NK-92 treated with Interleukin-12 subunit alpha and Interleukin-12 subunit beta, amount 100 ng/mL, for 24 hours (cell line): ENCODE measurements around the gene NTPCR.

Source experiments
- DNase-seq: peaks from one replicate; lab custom pipeline; 2025; lab: John Stamatoyannopoulos, UW

NTPCR gene

GRCh38 chr1:233010146-233010545 lies 59.7 kb downstream of the NTPCR start:
- DNase-seq: no peak

DNA sequence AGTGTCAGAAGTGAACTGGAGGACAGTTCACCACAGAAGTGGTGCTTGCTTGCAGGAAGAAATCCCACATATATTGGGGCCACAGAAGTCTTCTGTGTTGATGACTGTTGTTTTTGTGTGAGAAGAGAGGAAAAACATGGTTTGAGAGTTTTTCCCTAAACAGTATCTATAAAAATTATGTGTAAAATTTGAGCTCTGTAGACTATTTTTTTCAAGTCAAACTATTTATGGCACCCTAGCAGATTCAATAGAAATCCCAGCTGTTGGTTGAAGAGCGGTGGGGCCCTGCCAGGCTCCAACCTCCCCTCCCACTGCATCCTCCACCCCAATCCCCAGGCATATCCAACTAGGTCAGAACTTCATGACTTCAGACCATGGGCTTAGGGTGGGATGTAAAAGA lies 61.6 kb downstream of the NTPCR start:
- no peak for DNase-seq

DNA sequence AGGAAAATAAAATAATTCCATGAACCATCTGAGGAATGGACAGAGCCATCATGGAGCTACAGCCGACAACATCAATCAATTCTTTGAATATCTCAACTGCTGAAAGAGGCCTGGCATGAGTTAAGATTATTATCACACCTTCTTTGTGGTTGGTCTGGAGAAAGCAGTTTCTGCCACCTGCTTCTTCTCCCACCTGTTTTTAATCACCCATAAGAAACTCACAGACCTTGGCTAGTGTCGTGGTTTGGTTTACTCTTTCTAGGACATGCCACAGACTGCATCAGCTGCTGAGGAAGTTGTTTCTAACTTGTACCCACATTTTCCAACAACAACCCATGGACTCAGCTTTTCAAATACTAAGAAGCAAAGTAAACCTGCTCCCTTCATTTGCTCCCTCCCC lies 65.6 kb downstream of the NTPCR start:
- no peak for DNase-seq

DNA sequence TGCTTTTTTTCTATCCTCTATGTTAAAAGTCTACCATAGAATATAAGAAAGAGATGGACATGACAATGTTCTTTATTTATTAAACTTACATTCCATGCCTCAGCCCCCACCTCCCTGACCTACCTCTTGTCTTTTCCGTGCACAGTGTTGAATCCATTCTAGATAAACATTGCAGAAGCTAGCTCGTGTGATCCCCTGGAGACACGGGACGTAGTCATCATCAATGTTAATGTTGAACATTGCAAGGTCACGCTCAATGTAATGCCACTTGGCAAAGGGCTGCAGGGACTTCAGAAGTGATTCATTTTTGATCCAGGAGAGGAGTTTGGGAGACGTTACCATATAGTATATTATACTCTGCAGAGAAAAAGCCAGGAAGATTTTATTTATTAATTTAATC lies 66.4 kb downstream of the NTPCR start:
- no peak for DNase-seq

DNA sequence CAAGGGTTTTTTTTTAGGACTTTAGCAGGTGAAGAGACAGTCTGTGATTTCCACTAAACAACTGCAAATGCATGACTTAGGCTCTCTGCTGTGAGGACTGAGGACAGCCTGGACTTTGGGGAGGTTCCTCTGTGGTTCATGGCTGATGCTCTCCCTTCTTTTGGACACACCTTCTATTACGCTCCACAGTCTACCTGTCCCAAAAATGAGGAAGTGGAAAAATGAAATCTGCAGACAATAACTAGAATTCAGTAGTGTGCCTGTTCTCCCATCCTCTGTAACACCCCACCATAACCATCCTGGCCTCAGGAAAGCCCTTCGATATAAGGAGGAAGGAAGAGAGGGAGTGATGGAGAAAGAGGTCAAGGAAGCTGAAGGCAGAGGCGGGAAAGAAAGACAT lies 68.7 kb downstream of the NTPCR start:
- no peak for DNase-seq

DNA sequence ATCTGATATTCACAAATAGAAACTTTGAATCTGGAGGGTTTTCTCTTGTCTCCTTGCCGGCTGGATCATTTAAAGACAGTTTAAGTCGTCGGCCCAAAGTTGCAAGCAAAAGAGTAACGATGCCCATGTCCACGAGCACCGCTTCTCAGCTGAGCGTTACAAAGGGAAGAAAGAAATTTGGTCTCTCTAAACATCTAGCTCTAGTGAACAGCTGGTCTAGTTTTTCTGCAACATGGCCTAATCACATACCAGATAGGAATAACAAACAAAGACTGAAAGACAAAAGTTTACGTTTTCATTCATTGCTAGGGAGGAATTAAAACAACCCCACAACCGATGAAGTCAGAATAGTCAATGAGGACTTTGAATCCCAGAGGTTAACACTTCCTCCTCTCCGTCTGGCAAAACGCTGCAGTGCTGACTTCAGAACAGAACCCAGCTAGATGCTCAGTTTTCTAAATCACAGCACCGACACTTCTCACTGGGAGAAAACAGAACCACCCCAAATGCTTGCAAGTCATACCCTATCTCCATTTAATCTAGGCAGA lies 69.4 kb downstream of the NTPCR start:
- DNase-seq: no peak

DNA sequence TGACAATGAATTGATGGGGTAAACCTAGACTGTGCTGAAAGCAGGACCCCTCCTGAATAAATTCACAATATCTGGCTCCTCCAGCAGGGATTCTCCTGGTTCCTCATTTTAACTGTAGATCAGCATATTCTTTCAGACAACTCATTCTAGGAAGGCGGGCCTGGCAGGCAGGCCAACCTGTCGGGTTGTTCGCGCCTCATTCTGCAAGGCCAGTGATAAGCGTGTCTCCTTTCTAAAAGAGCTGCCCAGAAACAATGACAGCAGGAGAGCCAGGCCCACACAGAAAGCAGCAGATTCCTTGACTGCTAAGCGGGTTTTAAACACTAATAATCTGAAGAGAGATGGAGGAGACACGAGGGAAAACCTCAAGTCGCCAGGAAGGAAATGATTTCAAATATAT lies 70.0 kb downstream of the NTPCR start:
- no peak for DNase-seq

DNA sequence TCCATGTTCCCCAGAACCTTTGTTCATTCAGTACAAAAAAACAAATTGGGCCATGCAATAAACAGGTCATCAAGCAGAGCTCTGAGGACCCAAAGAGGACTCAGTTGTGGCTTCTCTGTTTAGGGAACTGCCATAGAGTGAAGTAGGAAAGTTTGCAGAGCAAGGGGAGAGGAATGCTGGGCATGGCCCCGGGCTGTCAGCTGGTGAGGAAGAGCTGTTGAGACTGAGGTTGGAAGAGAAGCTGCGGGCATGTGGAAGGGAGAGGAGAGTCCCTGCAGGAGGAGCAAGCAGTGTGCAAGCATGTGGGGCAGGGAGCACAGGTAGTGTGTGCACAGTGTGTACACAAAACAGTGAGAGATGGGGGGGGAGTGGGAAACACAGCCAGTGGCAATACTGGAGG lies 71.8 kb downstream of the NTPCR start:
- DNase-seq: no peak

DNA sequence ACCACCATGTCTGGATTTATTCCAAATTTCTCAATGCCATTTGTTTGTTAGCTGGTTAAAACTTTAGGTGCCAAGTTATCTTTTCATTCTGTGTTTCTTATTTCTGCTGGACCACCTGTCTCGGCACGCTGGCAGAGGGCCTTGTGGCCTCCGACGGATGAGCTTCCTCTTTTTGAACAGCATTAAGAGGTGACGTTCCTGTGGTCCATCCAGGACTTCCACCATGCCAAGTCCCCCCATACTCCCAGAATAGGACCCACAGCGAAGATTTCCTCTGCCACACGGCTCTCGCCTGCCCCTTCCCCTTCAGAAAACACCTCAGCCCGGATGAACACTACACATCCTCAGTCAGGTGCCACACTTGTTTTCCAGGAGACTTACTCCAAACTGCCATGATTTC lies 73.8 kb downstream of the NTPCR start:
- DNase-seq: no peak

DNA sequence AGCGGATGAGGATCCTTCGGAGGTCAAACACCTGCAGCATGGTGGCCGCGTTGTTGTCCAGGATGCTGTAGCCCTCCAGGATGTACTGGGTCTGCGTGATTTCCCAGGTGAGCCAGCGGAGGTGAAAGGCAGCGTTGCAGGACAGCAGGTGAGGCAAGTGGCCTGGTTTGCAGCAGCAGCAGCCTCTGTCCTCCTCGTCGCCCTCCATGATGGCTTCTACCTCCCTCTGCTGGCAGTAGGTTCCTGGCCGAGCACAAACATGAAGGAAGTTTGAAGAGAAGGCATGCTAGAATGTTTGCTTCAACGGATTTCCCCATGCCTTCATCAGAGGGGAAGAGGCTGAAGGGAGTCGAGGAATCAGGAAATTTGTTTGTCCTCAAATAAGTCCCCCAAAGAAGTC lies 74.7 kb downstream of the NTPCR start:
- DNase-seq: no peak

DNA sequence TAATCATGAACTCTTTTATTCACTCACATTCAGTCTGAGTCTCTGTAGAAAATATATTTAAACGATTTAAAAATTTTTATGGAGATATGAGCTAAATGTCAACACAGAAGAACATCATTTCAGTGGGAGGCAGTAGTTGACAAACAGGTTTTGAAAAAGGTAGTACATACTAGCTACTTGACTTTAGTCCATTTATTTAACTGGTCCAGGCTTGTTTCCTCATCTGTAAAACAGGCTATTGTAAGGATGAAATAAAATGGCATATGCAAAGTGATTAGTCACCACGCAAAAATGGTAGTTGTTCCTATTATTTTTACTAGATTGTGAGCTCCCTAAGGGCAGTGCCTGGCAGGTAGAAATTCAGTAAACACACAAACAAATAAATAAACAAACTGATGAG lies 75.2 kb downstream of the NTPCR start:
- no peak for DNase-seq

- DNase-seq: no peak
These were observed 76.6 kb downstream of the NTPCR start for GRCh38 chr1:233027046-233027445.

GRCh38 chr1:233031521-233031920 lies 81.1 kb downstream of the NTPCR start:
- no peak for DNase-seq

GRCh38 chr1:233032916-233033315 lies 82.5 kb downstream of the NTPCR start:
- DNase-seq: no peak

GRCh38 chr1:233033361-233033760 lies 83.0 kb downstream of the NTPCR start:
- DNase-seq: no peak
